Measurements from ENCODE around the gene CLEC16A.
"Not testable (repeated sequence)": the region's sequence is repeated elsewhere in the genome, so short reads cannot be mapped to it uniquely, and the experiment has no call there.

The CLEC16A gene

DNA sequence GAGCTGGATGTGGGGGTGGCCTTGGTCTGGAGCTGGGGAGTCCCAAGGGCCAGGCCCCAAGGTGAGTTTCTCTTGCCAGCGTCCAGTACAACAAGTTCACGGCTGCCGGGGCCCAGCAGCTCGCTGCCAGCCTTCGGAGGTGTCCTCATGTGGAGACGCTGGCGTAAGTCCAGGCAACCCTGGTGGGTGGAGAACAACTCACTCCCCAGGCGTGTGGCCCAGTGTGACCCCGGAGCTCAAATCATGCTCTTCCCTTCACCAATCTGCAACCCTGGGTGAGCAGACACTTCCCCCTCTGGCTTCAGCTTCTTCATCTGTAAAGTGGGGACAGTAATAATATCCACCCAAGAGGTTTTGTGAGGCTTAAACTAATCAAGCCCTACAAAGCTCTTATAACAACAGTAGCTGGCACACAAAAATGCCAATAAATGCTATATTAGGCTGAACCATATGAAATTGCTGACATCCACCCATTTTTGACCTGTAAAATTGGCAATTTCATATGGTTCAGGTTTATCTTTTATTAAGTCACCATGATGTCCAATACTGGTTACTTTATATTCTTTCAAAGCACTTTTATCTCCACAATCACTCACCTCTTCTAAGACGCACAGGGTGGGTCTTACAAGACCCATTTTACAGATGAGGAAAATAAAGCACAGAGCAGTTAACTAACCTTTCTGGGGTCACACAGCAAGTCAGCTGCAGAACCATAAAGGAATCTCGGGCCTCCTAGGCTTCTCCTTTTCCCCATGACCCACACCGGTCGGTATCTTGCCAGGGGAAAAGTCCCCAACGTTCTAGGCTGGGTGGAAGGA lies 21.8 kb upstream of the CLEC16A start:
- Histone ChIP-seq H3K4me3 (ENCODE audit: low read depth in 1 of 2, low read length in 2 of 2) (no peak overlapping the region), H3K4me2 (ENCODE audit: insufficient read depth, low read length) (no peak overlapping the region), H3K9ac (ENCODE audit: low read depth, low read length) (no peak overlapping the region), H3K27ac (ENCODE audit: low read length) (no peak overlapping the region), H3K9me3 (ENCODE audit: insufficient read depth, low read length, severe bottlenecking) (no peaks in the 10 kb centered on the region), H3K27me3 (ENCODE audit: insufficient read depth, low read length, poor library complexity) (no peaks in the 10 kb centered on the region), H4K20me1 (ENCODE audit: insufficient read depth, low read length) (peaks cover 5% of the 10 kb centered on the region; the same call in 1 of the 2 replicates), H3K4me1 (ENCODE audit: insufficient read depth, low read length) (no peaks in the 10 kb centered on the region), H3K36me3 (ENCODE audit: insufficient read depth, low read length) (peaks cover 17% of the 10 kb centered on the region; the same call in 1 of the 2 replicates), H3K79me2 (ENCODE audit: insufficient read depth, low read length) (no peaks in the 10 kb centered on the region), H2AFZ (ENCODE audit: low read depth, low read length) (no peak overlapping the region)
- no peak for ATAC-seq (ENCODE audit: insufficient read depth, low read depth)
- no peak for DNase-seq
- TF ChIP-seq EZH2 (IDR thresholded peaks at IDR 0.05; ENCODE audit: borderline replicate concordance, low read depth, low read length, severe bottlenecking): no peak

DNA sequence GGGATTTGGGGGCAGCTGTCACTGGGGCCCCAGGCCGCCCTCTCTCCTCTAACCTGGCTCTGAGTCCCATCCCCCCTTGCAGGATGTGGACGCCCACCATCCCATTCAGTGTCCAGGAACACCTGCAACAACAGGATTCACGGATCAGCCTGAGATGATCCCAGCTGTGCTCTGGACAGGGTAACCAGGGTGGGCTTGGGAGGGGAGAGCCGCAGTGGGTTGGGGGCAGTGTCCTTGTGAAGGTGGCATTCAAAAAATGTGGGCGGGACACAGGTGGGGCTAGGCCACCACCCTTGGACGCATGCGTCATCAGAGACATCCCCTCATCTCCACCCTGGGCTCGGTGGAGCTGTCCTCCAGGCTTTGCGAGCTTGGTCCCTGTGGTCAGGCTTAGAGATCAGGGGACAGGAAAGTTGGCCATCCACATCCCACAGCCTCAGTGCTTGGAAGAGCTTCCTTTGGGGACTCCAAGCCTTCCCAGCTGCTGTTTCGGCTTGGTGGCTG lies 21.2 kb upstream of the CLEC16A start:
- Histone ChIP-seq H4K20me1 (ENCODE audit: insufficient read depth, low read length) (peaks cover 5% of the 10 kb centered on the region; the same call in 1 of the 2 replicates), H3K9me3 (ENCODE audit: insufficient read depth, low read length, severe bottlenecking) (no peaks in the 10 kb centered on the region), H3K4me1 (ENCODE audit: insufficient read depth, low read length) (no peaks in the 10 kb centered on the region), H3K27ac (ENCODE audit: low read length) (no peak overlapping the region), H3K4me2 (ENCODE audit: insufficient read depth, low read length) (no peak overlapping the region), H3K27me3 (ENCODE audit: insufficient read depth, low read length, poor library complexity) (no peaks in the 10 kb centered on the region), H3K9ac (ENCODE audit: low read depth, low read length) (no peak overlapping the region), H3K36me3 (ENCODE audit: insufficient read depth, low read length) (peaks cover 24% of the 10 kb centered on the region; the same call in 1 of the 2 replicates), H3K4me3 (ENCODE audit: low read depth in 1 of 2, low read length in 2 of 2) (no peak overlapping the region), H3K79me2 (ENCODE audit: insufficient read depth, low read length) (no peaks in the 10 kb centered on the region), H2AFZ (ENCODE audit: low read depth, low read length) (no peak overlapping the region)
- no peak for TF ChIP-seq EZH2 (IDR thresholded peaks at IDR 0.05; ENCODE audit: borderline replicate concordance, low read depth, low read length, severe bottlenecking)
- TF ChIP-seq, protein P1, sequence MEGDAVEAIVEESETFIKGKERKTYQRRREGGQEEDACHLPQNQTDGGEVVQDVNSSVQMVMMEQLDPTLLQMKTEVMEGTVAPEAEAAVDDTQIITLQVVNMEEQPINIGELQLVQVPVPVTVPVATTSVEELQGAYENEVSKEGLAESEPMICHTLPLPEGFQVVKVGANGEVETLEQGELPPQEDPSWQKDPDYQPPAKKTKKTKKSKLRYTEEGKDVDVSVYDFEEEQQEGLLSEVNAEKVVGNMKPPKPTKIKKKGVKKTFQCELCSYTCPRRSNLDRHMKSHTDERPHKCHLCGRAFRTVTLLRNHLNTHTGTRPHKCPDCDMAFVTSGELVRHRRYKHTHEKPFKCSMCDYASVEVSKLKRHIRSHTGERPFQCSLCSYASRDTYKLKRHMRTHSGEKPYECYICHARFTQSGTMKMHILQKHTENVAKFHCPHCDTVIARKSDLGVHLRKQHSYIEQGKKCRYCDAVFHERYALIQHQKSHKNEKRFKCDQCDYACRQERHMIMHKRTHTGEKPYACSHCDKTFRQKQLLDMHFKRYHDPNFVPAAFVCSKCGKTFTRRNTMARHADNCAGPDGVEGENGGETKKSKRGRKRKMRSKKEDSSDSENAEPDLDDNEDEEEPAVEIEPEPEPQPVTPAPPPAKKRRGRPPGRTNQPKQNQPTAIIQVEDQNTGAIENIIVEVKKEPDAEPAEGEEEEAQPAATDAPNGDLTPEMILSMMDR (IDR thresholded peaks at IDR 0.05; ENCODE audit: borderline replicate concordance, extremely low read depth, low read length, poor library complexity, severe bottlenecking): no peak
- DNase-seq (no peak), ATAC-seq (ENCODE audit: insufficient read depth, low read depth) (no peak)

DNA sequence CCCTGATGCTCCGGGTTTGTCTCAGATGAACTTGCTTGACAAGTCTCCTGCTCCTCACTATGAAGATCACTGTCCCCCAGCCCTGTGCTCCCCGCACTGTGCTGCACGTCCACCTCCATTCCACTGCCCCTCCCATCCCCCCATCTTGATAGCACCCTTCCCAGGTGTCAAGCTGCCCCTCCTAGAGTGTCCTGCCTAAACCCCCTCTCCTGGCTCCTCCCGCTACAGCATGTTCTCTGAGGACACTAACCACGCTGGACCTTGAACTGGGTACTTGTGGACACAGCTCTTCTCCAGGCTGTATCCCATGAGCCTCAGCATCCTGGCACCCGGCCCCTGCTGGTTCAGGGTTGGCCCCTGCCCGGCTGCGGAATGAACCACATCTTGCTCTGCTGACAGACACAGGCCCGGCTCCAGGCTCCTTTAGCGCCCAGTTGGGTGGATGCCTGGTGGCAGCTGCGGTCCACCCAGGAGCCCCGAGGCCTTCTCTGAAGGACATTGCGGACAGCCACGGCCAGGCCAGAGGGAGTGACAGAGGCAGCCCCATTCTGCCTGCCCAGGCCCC lies 20.6 kb upstream of the CLEC16A start:
- Histone ChIP-seq H3K9ac (ENCODE audit: low read depth, low read length) (no peak overlapping the region), H3K4me3 (ENCODE audit: low read depth in 1 of 2, low read length in 2 of 2) (no peak overlapping the region), H3K79me2 (ENCODE audit: insufficient read depth, low read length) (no peaks in the 10 kb centered on the region), H3K4me2 (ENCODE audit: insufficient read depth, low read length) (no peak overlapping the region), H3K36me3 (ENCODE audit: insufficient read depth, low read length) (peaks cover 27% of the 10 kb centered on the region; the same call in 1 of the 2 replicates), H3K27ac (ENCODE audit: low read length) (no peak overlapping the region), H2AFZ (ENCODE audit: low read depth, low read length) (no peak overlapping the region), H4K20me1 (ENCODE audit: insufficient read depth, low read length) (peaks cover 7% of the 10 kb centered on the region), H3K9me3 (ENCODE audit: insufficient read depth, low read length, severe bottlenecking) (no peaks in the 10 kb centered on the region), H3K27me3 (ENCODE audit: insufficient read depth, low read length, poor library complexity) (no peaks in the 10 kb centered on the region), H3K4me1 (ENCODE audit: insufficient read depth, low read length) (no peaks in the 10 kb centered on the region)
- ATAC-seq (ENCODE audit: insufficient read depth, low read depth): no peak
- no peak for DNase-seq
- TF ChIP-seq, protein P1 (IDR thresholded peaks at IDR 0.05; ENCODE audit: borderline replicate concordance, extremely low read depth, low read length, poor library complexity, severe bottlenecking): no peak
- TF ChIP-seq EZH2 (IDR thresholded peaks at IDR 0.05; ENCODE audit: borderline replicate concordance, low read depth, low read length, severe bottlenecking): no peak

DNA sequence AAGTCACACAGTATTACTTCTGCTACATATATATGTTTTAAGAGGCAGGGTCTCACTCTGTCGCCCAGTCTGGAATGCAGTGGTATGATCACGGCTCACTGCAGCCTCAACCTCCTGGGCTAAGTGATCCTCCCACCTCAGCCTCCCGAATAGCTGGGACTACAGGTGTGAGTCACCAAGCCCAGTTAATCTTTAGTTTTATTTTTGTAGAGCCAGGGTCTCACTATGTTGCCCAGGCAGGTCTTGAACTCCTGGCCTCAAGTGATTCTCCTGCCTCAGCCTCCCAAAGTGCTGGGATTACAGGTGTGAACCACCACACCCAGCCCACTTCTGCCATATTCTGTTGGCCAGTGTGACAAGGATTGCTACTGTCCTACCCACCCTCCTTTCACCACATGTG lies 19.1 kb upstream of the CLEC16A start:
- not testable (repeated sequence) for H3K4me1 ChIP-seq (ENCODE audit: insufficient read depth, low read length); H3K27ac ChIP-seq (ENCODE audit: low read length); ATAC-seq (ENCODE audit: insufficient read depth, low read depth); H3K27me3 ChIP-seq (ENCODE audit: insufficient read depth, low read length, poor library complexity); H3K9me3 ChIP-seq (ENCODE audit: insufficient read depth, low read length, severe bottlenecking); H2AFZ ChIP-seq (ENCODE audit: low read depth, low read length); H3K9ac ChIP-seq (ENCODE audit: low read depth, low read length); H3K4me3 ChIP-seq (ENCODE audit: low read depth in 1 of 2, low read length in 2 of 2); H3K79me2 ChIP-seq (ENCODE audit: insufficient read depth, low read length); H3K4me2 ChIP-seq (ENCODE audit: insufficient read depth, low read length); DNase-seq
- Histone ChIP-seq H4K20me1 (ENCODE audit: insufficient read depth, low read length) (peaks cover 13% of the 10 kb centered on the region), H3K36me3 (ENCODE audit: insufficient read depth, low read length) (peaks cover 40% of the 10 kb centered on the region)
